AG09319 (cell line): Measurements from ENCODE around the gene FLT4.

Source experiments
- DNase-seq: peaks from one replicate; pipeline ENCODE4 v3.0.0-alpha.2; 2010; ENCODE audit warnings: low read depth; ENCODE audit errors: extremely low read depth
- CTCF ChIP-seq: IDR thresholded peaks from 2 replicates; pipeline ENCODE4 v1.5.1; 2011; ENCODE audit warnings: low read depth, mild to moderate bottlenecking, inconsistent platforms, low read length, moderate library complexity

FLT4 gene

DNA sequence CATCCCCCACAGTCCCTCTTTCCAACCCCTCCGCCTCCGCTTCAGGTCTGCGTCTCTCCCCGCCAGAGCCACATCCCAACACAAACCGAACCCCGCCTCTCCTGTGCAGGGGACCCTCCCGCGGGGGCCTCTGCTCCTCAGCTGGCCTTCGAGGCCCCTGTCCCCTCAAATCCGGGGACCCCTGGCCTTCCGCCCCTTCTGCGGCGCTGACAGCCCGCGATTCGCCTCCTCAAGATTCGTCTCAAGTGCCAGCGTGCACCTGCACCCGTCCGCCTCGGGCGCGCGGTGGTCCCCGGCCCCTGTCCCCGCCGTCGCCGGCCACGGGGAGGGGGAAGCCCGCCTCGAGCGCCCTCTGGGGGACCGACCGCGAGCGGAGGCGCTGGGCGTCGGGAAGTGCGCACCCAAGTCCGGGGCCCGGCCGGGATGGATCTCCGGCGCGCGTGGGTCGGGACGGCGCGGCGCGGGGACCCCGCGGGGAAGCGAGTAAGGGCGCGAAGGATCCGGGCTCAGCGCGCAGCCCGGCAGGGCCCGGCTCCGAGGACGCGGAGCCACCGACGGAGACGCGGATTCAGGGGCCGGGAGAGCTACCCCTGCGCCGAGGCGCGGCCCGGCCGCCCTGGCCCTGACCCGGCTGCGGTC, 623 bp downstream of the FLT4 start:
- TF ChIP-seq CTCF, result no peak
- DNase-seq, result no peak

- TF ChIP-seq CTCF, result no peak
- DNase-seq, result no peak
Observed at GRCh38 chr5:180647941-180648500, 1.4 kb downstream of the FLT4 start.

DNA sequence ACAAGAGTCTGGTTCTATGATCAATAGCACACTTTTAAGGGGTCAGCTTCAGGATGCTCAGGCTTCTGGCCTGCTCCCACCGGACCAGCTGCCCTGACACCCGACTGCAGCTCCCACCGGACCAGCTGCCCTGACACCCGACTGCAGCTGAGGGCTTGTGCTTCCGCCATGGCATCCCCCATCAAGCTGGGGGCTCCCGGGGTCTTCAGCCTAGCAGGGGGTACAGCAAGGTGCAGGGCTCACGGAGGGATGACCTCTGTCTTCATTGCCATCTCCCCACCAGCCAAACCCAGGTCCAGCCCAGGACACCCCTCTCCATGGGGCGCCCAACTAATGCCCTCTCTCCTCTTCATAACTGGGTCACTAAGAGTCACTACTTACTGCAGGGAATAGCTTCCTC, 1.9 kb downstream of the FLT4 start:
- no peak for DNase-seq

DNA sequence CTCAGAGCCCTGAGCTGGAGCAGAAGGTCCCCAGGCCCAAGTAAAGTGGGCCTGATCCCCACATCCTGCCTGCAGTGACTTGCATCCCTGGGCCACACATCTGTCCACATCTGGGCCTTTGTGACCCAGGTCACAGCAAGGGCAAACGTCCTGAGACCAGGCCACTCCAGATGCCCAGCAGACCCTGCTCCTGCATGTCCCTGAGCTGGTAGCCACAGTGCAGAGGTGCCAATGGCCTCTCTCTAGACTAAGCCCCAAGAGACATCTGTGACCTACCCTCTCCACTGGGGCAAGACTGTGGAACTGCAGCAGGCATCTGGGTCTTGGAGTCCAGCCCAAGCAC, 2.5 kb downstream of the FLT4 start:
- DNase-seq, result no peak
- TF ChIP-seq CTCF, result no peak

More for the DNA sequence above, 1.9 kb downstream of the FLT4 start:
- TF ChIP-seq CTCF, result no peak

DNA sequence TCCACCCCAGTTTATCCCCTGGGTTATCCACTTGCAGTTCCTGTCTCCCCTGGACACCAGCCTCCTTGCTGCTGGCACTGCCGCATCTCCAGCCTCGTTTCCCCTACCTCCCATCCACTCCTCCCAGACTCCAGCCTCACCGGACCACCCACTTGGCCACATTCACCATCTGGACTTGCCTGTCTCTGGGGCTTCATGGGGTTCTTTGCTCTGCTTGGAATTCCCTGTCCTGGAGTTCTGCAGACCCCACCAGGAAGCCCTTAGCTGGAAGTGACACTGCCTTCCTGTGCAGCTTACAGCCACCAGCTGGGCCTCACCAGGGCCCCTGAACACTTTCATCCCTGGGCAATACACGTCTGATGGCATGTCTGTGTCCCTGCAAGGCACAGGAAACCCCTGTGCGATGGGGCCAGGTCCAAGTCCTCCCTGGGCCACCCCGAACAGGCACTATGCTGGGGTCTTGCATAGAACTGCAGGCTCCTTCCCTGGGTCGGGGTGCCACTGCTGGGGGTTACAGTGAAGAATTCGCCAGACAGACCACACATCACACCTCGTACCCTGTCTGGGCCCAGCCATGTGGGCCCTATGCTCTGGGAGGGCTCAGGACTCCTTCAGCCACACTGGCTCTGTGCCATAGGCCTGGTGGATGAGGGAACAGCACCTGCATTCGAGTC, 3.0 kb downstream of the FLT4 start:
- no peak for DNase-seq
- TF ChIP-seq CTCF, result no peak

DNA sequence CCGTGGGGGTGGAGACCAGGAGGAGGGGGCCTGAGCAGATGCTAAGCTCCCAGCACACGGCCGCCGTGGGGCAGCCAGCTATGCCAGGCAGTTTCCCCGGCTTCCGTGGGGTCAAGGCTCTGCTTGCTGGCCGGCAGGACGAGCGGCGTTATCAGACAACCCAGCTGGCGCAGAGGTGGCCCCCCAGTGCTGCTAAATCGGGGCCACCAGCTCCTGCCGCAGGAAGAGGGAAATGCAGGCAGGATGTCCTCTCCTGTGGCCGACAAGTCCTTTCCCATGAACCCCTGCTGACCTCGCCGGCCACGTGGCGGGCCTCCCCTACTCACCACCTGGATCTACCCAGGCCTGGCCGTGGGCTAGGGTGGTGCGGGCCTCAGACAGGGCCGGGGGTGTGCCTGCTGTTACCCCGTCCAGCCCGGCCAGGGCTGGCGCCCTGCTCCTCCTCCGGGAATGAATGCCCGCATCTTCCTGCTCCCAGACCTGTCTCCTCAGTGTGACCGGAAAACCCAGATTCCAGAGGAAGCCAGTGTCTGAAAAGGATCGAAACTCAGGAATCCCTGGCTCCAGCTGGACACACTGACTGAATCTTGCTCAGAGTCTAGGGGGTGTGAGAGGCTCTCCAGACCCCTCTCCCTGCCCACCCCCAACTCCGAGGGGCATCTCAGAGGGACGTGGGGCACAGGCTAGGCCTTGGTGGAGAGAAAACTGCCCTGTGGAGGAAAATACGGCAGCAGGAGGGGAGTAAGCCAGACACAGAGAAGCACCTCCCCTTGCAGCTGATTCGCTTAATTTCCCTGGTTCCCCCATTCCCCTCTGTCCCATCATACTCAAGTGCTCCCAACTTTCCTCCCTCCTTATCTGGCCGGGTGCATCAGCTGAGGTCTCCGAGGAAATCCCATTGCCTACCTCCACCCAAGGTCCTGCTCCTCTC, 3.9 kb downstream of the FLT4 start:
- TF ChIP-seq CTCF, result no peak
- no peak for DNase-seq
